ELF-1 (cell line): ENCODE data around the gene SQSTM1.
A peak's percentile ranks its signal among the peaks of the same experiment; 100 is the strongest.

ENCODE experiments used
- DNase-seq: peaks from one replicate; pipeline ENCODE4 v3.0.0-alpha.2; 2016; ENCODE audit warnings: low read depth, low spot score

Gene SQSTM1

DNA sequence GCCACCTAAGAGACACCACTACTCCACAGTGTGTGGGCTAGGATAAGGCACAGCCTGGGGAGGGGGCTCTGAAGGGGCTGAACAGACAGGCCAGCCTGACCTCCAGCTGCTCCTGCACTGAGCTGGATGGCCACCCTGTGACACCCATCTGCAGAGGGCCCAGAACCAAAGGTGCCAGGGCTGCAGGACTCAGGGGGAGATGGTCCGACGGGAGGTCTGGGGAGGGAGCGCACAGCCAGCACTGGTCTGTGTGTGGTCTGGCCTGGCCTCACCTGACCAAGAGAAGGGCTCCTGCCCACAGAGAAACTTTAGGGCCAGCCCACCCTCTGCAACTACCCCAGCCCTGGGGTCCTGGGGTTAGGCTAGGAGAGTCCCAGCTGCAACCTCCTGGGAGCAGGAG, 26.1 kb upstream of the SQSTM1 start:
- no peak for DNase-seq

- peak; percentile 67 for DNase-seq
These were observed 25.4 kb upstream of the SQSTM1 start for GRCh38 chr5:179795049-179795862.

DNA sequence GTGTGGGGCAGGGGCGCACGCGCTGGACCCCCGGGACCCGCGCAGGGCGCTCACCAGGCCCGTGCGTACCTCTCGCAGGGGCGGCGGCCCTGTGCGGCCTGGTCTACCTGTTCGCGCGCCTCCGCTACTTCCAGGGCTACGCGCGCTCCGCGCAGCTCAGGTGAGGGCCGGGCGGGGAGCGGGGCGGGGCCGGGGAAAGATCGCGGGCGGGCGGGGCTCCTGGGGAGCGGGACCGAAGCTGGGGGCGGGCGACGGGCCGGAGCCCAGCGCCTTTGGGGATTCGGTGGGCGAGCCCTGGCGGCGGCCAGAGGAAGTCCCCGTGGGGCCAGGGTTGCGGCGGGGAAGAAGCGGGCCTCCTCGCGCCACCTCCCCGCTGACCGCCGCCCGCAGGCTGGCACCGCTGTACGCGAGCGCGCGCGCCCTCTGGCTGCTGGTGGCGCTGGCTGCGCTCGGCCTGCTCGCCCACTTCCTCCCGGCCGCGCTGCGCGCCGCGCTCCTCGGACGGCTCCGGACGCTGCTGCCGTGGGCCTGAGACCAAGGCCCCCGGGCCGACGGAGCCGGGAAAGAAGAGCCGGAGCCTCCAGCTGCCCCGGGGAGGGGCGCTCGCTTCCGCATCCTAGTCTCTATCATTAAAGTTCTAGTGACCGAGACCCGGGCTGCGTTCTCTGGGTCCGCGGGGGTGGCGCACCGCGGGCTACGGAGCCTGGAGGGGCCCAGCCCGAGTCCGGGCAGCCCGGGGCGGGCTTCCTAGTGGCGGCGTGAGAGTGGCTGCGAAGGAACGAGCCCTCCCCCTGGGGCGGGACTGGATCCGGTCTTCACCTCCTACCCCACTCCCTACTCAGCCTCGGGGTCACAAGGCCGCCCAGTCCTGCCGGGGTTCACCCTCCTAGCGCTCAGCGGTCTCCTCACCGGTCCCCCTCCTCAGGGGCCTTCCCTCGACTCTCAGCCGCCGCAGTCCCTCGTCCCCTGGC, 24.6 kb upstream of the SQSTM1 start:
- DNase-seq = peak; percentile 80

DNA sequence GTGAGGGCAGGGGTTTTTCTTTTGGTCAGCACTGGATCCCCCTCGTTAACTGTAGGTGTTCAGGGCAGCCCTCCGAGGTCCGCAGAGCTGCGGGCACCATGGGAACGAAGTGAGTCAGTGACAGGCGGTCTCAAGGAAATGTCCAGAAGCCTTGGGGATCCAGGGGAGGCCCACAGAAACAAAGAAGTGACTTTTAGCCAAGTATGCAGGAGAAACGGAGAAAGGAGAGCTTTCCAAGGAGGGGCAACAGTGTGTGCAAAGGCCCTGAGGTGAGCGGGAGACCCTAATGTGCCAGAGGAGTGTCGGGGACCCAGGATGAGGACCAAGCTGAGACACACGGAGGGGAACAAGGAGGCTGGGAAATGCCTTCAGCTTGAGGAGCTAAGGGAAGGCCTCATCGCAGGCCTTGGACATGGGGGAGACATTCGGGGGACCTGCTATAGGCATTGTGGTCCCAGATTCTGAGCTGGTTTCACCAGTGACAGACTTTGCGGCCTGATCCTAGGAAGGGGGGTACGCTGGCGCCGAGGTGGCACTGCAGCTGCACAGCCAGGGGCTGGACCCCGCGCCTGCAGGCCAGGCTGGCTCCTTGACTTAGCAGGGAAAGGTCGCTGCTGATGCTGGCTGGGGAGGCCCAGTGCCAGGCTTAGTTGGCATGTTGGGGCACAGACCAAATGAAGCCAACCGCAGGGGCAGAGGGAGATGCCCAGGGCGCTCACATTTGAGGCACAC, 23.7 kb upstream of the SQSTM1 start:
- DNase-seq = no peak

DNA sequence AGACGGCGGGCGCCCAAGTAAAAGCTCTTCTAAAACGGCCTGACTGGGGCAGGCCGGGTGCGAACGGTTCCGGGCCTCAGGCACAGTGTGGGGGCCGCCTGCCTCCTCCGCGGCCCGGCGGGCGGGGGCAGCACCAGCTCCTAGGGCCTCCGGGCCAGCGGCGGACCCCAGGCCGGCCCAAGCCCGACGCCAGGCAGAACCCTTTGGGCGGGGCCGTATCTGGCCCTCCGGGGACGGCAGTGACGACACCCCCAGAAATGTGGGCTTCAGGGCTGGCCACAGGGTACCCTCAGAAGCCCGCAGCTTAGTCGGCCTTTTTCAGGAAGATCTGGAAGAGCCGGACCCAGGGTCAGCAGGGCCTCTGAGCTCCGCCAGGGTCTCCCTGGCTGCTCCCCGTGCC, 23.0 kb upstream of the SQSTM1 start:
- DNase-seq = no peak

DNA sequence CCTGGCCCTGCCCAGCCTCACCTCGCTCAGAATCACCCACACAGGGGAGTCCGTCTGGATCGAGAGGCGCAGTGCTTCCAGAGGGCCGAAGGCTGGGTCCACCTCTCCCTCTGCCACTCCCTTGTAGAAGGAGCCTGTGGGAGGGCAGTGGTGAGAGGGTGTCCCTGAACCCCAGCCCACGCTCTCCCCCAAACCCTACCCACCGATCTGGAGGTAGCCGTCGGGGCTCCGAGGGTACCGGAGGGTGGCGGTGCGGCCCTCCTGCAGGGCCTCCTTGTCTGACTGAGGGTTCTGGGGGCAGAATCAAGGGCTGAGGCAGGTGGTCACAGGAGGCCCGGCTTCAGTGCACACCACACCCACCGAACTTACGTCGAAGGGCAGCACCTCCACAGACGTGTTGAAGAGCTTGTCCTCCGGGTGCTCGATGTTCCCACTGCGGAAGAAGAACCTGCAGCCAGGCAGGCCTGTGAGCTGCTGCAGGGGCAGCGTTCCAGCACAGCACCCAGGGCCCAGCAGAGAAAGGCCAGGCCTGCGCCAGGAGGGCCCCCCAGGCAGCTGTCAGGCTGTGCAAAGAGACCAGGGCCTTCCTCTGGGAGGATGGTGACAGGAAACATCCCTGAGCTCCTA, 22.4 kb upstream of the SQSTM1 start:
- no peak for DNase-seq

GRCh38 chr5:179798771-179799643, 21.7 kb upstream of the SQSTM1 start:
- no peak for DNase-seq

DNA sequence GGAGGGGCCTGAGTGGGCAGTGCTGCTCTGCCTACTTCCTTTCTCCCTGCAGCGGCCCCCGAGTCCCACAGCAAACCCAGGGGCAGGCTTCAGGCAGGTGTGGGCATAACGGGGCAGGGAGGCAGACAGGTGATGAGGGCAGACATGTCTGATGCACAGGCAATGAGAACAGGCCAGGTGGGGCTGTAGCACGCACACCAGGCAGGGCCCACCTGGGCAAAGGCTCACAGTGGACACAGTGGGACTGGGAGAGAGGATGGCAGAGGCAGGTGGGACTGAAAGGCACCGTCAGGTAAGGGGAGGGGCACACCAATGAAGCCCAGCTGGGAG, 21.1 kb upstream of the SQSTM1 start:
- DNase-seq = no peak

DNA sequence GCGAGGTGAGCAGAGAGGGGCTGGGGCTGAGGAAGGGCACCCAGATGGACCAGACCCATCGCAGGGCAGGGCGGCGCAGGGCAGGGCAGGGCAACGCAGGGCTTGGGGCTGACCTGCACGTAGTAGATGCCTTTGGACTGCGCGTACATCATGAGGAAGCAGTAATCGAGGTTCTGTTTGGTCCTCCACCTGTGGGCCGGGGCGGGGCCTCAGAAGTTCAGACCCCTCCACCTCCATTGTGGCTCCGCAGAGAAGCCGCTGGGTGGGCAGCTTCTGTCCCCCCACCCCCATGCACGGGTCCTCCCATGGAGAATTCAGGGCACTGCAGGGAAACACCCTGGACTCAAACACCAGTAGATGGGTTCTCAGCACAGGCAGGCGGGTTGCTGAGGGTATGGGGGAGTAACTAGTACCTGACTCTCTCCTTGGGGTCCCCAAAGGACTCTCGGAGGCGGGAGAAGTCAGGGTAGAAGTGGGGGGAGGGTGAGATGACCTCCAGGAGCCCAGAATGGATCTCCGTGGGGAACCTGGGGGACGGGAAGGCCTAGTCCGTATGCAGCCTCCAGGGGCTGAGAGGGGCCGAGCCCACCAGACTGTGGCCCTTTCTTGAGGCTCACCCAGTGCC, 20.5 kb upstream of the SQSTM1 start:
- DNase-seq = no peak

DNA sequence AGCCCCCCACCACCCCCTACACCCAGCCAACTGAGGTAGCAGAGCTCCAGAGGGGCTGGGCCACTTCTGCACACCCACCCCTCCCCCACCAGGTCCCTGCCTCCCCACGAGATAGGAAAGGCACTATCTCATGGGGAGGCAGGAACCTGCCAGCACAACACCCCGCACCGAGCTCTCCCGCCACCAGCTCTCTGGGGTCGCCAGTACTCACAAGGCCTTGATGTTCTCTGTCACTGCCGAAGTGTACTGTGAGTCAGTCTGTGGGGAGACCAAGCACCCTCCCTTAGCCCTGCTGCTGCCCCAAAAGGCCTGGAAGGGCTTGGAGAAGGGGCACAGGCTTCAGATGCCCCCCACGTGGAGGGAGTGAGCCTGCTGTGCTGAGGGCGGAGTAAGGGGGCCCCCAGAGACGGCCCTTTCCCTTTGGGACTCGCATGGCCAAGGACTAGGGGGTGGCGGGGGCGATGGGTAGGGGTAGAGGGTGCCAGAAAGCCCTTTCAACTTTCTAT, 20.0 kb upstream of the SQSTM1 start:
- no peak for DNase-seq

- peak; percentile 88 for DNase-seq
These were observed 19.1 kb upstream of the SQSTM1 start for GRCh38 chr5:179801304-179802206.

DNA sequence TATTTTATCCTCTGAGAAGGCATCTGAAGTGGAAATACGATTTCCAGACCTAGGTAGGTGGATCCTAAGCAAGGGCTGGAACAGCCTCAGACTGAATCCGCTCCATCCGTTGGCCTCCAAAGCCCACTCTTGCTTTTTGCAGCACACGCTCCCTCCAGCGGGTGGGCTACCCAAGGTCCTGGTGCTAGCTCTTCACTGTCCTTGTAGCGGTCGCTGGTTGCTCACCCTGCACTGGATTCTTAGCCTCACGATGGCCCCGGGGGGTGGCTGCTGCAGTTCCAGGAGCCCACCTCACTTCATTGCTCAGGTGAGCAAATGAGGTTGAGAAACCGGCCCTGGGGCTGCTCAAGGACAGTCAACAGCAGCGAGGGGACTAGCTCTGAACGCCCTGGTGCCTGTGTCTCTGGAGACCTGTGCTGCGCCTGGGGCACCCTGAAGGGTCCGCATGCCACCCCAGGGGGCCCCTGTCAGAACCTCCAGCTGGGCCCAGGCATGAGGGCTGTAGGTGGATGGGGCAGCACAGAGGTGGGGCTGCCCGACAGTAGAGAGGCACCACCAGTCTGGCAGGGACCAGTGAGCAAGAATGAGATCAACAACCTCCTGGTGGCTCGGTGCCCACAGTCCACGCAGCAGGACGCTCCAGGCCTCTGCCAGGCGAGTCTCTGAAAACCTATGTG, 18.4 kb upstream of the SQSTM1 start:
- peak; percentile 50 for DNase-seq

DNA sequence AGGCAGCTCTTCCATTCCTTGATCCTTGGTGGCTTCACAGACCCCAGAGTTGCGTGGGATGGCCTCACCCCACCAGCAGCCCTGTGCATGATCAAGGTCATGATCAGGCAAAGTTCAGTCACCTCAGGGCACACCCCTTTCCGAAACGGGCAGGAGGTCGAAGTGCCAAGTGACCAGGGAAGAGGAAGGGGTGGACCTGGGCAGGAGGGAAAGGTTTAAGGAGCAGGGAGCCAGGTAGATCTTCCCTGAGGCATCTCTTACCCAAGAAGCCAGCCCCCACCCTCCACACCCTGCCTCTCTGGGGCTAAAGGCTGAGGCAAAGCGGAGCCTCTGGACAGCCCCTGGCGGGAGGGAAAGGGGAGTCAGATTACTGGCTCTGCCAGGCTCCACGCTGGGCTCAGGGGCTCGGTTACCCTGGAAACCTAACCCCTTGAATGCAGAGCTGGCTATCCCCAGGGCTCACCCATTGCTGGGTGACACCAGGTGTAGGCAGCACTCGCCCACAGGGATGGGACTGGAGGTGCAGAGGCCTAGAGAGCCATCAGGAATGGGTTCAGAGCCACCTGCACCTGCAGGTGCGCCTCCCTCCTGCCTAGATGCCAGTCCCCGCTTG, 17.6 kb upstream of the SQSTM1 start:
- DNase-seq = no peak

- no peak for DNase-seq
These were observed 16.8 kb upstream of the SQSTM1 start for GRCh38 chr5:179803651-179804554.

- DNase-seq = no peak
These were observed 16.2 kb upstream of the SQSTM1 start for GRCh38 chr5:179804555-179804947.

DNA sequence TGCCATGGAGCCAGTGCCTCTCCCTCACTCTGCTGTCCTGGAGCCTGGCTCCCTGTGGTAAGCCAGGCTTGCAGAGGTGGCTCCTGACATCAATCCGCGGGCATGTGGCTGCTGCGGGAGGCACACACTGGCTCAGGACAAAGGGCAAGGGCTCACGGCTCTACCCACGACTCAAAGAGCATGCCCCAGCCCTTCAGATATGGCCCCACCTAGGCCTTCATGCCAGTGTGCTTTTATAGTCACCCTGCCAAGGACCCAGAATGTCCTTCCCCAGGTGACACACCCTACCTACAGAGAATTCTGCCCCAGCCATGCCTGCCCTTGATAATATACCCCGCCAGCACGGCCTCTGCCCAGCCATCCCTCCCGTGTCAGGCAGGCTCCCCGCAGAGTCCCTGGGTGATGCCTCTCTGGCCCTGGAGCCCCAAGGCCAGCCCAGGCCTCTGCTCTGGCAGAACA, 15.6 kb upstream of the SQSTM1 start:
- DNase-seq = no peak
